IMR-90 (cell line): Measurements from ENCODE around the gene POLR1A. TPM values are rescaled to one million over a fixed set of nuclear protein-coding genes. Genes with fewer than 3 reads are reported as not detected.

Source experiments
- ATAC-seq: fragments of 200-7000 bp; cut with Tn5 transposase; 2 replicates; pipeline ENCODE4 v1.9.1; 2020; ENCODE audit warnings: low read depth, mild to moderate bottlenecking, moderate library complexity
- BruUV-seq: library from RNA; stranded (reverse); fragments of 400-500 nt; replicated peaks from 2 replicates; lab custom pipeline; 2021; lab: Mats Ljungman, UMichigan
- CTCF ChIA-PET: fragments of 300-600 bp; formaldehyde crosslinking; extraction: SDS; loops from one replicate; lab custom pipeline; 2021; ENCODE audit warnings: antibody characterized with exemption; lab: Yijun Ruan, JAX
- POLR2A ChIA-PET: fragments of 300-600 bp; sonication (Branson Sonifier 250); formaldehyde crosslinking; loops from one replicate; lab custom pipeline; 2022; ENCODE audit warnings: antibody characterized with exemption; ENCODE audit not compliant: unreplicated experiment; lab: Charles Lee
- DNase-seq: peaks from one replicate; pipeline ENCODE4 v3.0.0; 2013
- H2AFZ ChIP-seq: replicated peaks from 2 replicates; pipeline ENCODE3; 2013; ENCODE audit warnings: low read length, mild to moderate bottlenecking; ENCODE audit not compliant: poor library complexity
- H2AK5ac ChIP-seq: 2 replicates; pipeline ENCODE4 v1.6.1; 2013; ENCODE audit warnings: low read depth, low read length, inconsistent platforms
- H2AK9ac ChIP-seq: replicated peaks from 2 replicates; pipeline ENCODE3; 2013; ENCODE audit warnings: mild to moderate bottlenecking, low read depth, low read length, moderate library complexity; ENCODE audit not compliant: poor library complexity
- H2BK120ac ChIP-seq: 2 replicates; pipeline ENCODE4 v1.6.1; 2013; ENCODE audit warnings: low read depth, low read length, inconsistent platforms
- H2BK15ac ChIP-seq: 3 replicates; pipeline ENCODE4 v1.6.1; 2013; ENCODE audit warnings: low read depth, low read length, inconsistent platforms
- H2BK20ac ChIP-seq: 2 replicates; pipeline ENCODE4 v1.6.1; 2013; ENCODE audit warnings: low read depth, mild to moderate bottlenecking, inconsistent platforms, low read length, moderate library complexity
- H2BK5ac ChIP-seq: 2 replicates; pipeline ENCODE4 v1.6.1; 2013; ENCODE audit warnings: mild to moderate bottlenecking, low read depth, low read length, inconsistent platforms; ENCODE audit not compliant: poor library complexity, severe bottlenecking
- H3K14ac ChIP-seq: replicated peaks from 2 replicates; pipeline ENCODE4 v1.6.1; 2013; ENCODE audit warnings: low read depth, low read length, inconsistent platforms
- H3K18ac ChIP-seq: 2 replicates; pipeline ENCODE4 v1.6.1; 2013; ENCODE audit warnings: low read depth, low read length, control low read depth
- H3K23ac ChIP-seq: 2 replicates; pipeline ENCODE4 v1.6.1; 2013; ENCODE audit warnings: low read depth, low read length, inconsistent platforms
- H3K27ac ChIP-seq: 2 replicates; pipeline ENCODE4 v1.5.1; 2013; ENCODE audit warnings: mild to moderate bottlenecking, control low read depth, low read length; ENCODE audit not compliant: insufficient read depth
- H3K27me3 ChIP-seq: 2 replicates; pipeline ENCODE4 v1.6.1; 2013; ENCODE audit warnings: low read length; ENCODE audit not compliant: control insufficient read depth, insufficient read depth
- H3K36me3 ChIP-seq: 2 replicates; pipeline ENCODE4 v1.6.1; 2013; ENCODE audit warnings: low read length, mixed read lengths; ENCODE audit not compliant: control insufficient read depth, insufficient read depth
- H3K4ac ChIP-seq: 2 replicates; pipeline ENCODE4 v1.6.1; 2013; ENCODE audit warnings: low read depth, low read length, inconsistent platforms
- H3K4me1 ChIP-seq: 2 replicates; pipeline ENCODE4 v1.6.1; 2013; ENCODE audit warnings: low read length, mixed read lengths; ENCODE audit not compliant: control insufficient read depth, insufficient read depth
- H3K4me2 ChIP-seq: 2 replicates; pipeline ENCODE4 v1.6.1; 2013; ENCODE audit warnings: low read depth, mild to moderate bottlenecking, control low read depth, low read length, moderate library complexity
- H3K4me3 ChIP-seq: 2 replicates; pipeline ENCODE4 v1.5.1; 2013; ENCODE audit warnings: low read depth, mild to moderate bottlenecking, control low read depth, low read length, moderate library complexity; ENCODE audit not compliant: insufficient read depth
- H3K56ac ChIP-seq: 2 replicates; pipeline ENCODE4 v1.6.1; 2013; ENCODE audit warnings: low read length, inconsistent platforms; ENCODE audit not compliant: insufficient read depth; ENCODE audit errors: extremely low read depth
- H3K79me1 ChIP-seq, 2 experiments: 2 replicates each; pipeline ENCODE4 v1.6.1; 2013; ENCODE audit warnings: low read length in 2 of 2, inconsistent platforms in 1 of 2, low read depth in 1 of 2
- H3K9ac ChIP-seq: 2 replicates; pipeline ENCODE4 v1.6.1; 2013; ENCODE audit warnings: low read depth, low read length, control low read depth
- H3K9me1 ChIP-seq: 2 replicates; pipeline ENCODE4 v1.6.1; 2013; ENCODE audit warnings: low read length, inconsistent platforms; ENCODE audit not compliant: insufficient read depth
- H3K9me3 ChIP-seq: 2 replicates; pipeline ENCODE4 v1.6.1; 2013; ENCODE audit warnings: low read length; ENCODE audit not compliant: control insufficient read depth, insufficient read depth
- H4K20me1 ChIP-seq: 2 replicates; pipeline ENCODE4 v1.6.1; 2013; ENCODE audit warnings: low read length, inconsistent platforms; ENCODE audit not compliant: insufficient read depth
- H4K5ac ChIP-seq: 2 replicates; pipeline ENCODE4 v1.6.1; 2013; ENCODE audit warnings: mild to moderate bottlenecking, low read depth, low read length, control low read depth
- H4K8ac ChIP-seq, 2 experiments: 2 replicates each; pipeline ENCODE4 v1.6.1; 2013; ENCODE audit warnings: low read depth in 2 of 2, low read length in 2 of 2, control low read depth in 1 of 2, inconsistent platforms in 1 of 2
- H4K91ac ChIP-seq: 2 replicates; pipeline ENCODE4 v1.6.1; 2013; ENCODE audit warnings: low read depth, low read length, inconsistent platforms; ENCODE audit not compliant: insufficient read depth
- BHLHE40 ChIP-seq: fragments of 150-350 bp; IDR thresholded peaks from 2 replicates; pipeline ENCODE4 v1.6.1; 2016; ENCODE audit warnings: mild to moderate bottlenecking, low read depth, low read length
- CEBPB ChIP-seq: IDR thresholded peaks from 2 replicates; pipeline ENCODE4 v1.6.1; 2012; ENCODE audit warnings: low read depth, low read length, improper control_type of control experiment
- CHD1 ChIP-seq: IDR thresholded peaks from 2 replicates; pipeline ENCODE4 v1.6.1; 2012; ENCODE audit warnings: low read depth, low read length, improper control_type of control experiment
- FOS ChIP-seq: fragments of 150-350 bp; IDR thresholded peaks from 2 replicates; pipeline ENCODE4 v1.6.1; 2016; ENCODE audit warnings: low read depth, low read length
- MAFK ChIP-seq: IDR thresholded peaks from 2 replicates; pipeline ENCODE4 v1.6.1; 2012; ENCODE audit warnings: low read depth, low read length, improper control_type of control experiment
- MAZ ChIP-seq: IDR thresholded peaks from 2 replicates; pipeline ENCODE4 v1.6.1; 2012; ENCODE audit warnings: low read depth, mild to moderate bottlenecking, low read length, improper control_type of control experiment, moderate library complexity, borderline replicate concordance
- MXI1 ChIP-seq: IDR thresholded peaks from 2 replicates; pipeline ENCODE4 v1.6.1; 2012; ENCODE audit warnings: low read depth, mild to moderate bottlenecking, low read length, moderate library complexity, borderline replicate concordance
- NFE2L2 ChIP-seq: fragments of 150-350 bp; IDR thresholded peaks from 2 replicates; pipeline ENCODE4 v1.6.1; 2016; ENCODE audit warnings: low read depth, mild to moderate bottlenecking, low read length
- POLR2A ChIP-seq: IDR thresholded peaks from 2 replicates; pipeline ENCODE4 v1.6.1; 2012; ENCODE audit warnings: mild to moderate bottlenecking, low read depth, low read length
- RAD21 ChIP-seq: IDR thresholded peaks from 2 replicates; pipeline ENCODE4 v1.6.1; 2012; ENCODE audit warnings: low read length, improper control_type of control experiment
- RCOR1 ChIP-seq: IDR thresholded peaks from 2 replicates; pipeline ENCODE4 v1.6.1; 2012; ENCODE audit warnings: mild to moderate bottlenecking, low read length, improper control_type of control experiment; ENCODE audit not compliant: insufficient replicate concordance
- RFX5 ChIP-seq: IDR thresholded peaks from 2 replicates; pipeline ENCODE4 v1.8.0; 2012; ENCODE audit warnings: low read depth, mild to moderate bottlenecking, low read length, moderate library complexity
- SMC3 ChIP-seq: fragments of 150-350 bp; IDR thresholded peaks from 2 replicates; pipeline ENCODE4 v1.6.1; 2016; ENCODE audit warnings: low read depth, mild to moderate bottlenecking, antibody characterized with exemption, low read length, moderate library complexity
- WGBS, 2 experiments: methylation state at CpG; one replicate each; pipeline versions ENCODE4 v1.1.5 to v1.1.7; 2013; ENCODE audit warnings: missing lambda C conversion rate in 2 of 2; ENCODE audit not compliant: insufficient read length in 1 of 2; ENCODE audit errors: extremely low coverage in 2 of 2; 5-methylcytosine and 5-hydroxymethylcytosine counted together
- dilution Hi-C: fragments of 300-500 bp; cut with HindIII; formaldehyde crosslinking; loops from one replicate; pipeline ENCODE4 v1.14.3; 2018; ENCODE audit warnings: low sequenced_read_pairs; ENCODE audit not compliant: unreplicated experiment
- in situ Hi-C: fragments of 300-500 bp; cut with MboI; formaldehyde crosslinking; loops from 3 replicates; pipeline ENCODE4 v1.14.3; 2019; ENCODE audit warnings: low sequenced_read_pairs, inconsistent platforms, mixed read lengths
- intact Hi-C: fragments of 100-400 bp; cut with micrococcal nuclease; formaldehyde crosslinking; loops from 2 replicates; pipeline ENCODE4 v1.10.0; 2022
- polyA plus RNA-seq, 3 experiments: library from polyadenylated mRNA; depleted of rRNA; stranded (reverse); fragments of >200 nt; gene quantifications; 2 replicates each; pipeline ENCODE4 v1.2.3, GENCODE V29; 2012; ENCODE audit warnings: low replicate concordance in 1 of 3
- total RNA-seq: library from RNA; depleted of rRNA; stranded (reverse); fragments of >200 nt; gene quantifications from 2 replicates; pipeline ENCODE4 v1.2.3, GENCODE V29; 2012
- TF ChIP-seq, protein P1 (sequence below): fragments of 150-350 bp; IDR thresholded peaks from 2 replicates; pipeline ENCODE4 v1.6.1; 2016; ENCODE audit warnings: low read depth, mild to moderate bottlenecking, low read length, moderate library complexity, borderline replicate concordance
- TF ChIP-seq, protein P2 (sequence below): conservative IDR thresholded peaks from 2 replicates; pipeline ENCODE4 v1.5.1; 2012; ENCODE audit warnings: mild to moderate bottlenecking, low read depth, low read length, improper control_type of control experiment
- TF ChIP-seq, protein P3 (sequence below): fragments of 150-350 bp; IDR thresholded peaks from 2 replicates; pipeline ENCODE4 v1.6.1; 2017; ENCODE audit warnings: mild to moderate bottlenecking, antibody characterized with exemption, low read length, low read depth

POLR1A gene
- total and polyA plus RNA-seq, 2 of the 4 experiments (the other 2 are of a cell fraction): 7.6 to 27.4 TPM

DNA sequence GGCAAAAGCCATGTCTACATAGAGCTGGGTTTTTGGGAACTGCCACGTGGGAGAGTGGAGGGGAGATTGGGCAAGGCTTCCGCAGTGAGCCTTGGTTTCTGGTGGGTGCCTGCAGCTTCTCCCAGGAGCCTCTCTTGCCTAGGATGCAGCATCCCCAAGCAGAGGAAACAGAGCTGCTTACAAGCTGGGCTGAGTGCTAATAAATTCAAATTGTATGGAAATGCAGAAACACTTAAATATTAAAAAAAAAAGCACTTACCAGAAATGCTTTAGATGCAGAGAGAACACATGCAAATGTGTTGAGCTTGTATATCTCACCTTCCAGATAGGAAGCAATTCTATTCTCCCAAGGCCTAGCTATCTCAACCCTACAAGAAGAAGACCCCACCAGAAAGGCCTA, 120.9 kb downstream of the POLR1A start:
- H3K79me1 ChIP-seq: no peaks in the 10 kb centered on the region
- no peak for ATAC-seq
- H2BK120ac ChIP-seq: no peak overlapping the region
- TF ChIP-seq MXI1: no peak
- TF ChIP-seq, protein P1, sequence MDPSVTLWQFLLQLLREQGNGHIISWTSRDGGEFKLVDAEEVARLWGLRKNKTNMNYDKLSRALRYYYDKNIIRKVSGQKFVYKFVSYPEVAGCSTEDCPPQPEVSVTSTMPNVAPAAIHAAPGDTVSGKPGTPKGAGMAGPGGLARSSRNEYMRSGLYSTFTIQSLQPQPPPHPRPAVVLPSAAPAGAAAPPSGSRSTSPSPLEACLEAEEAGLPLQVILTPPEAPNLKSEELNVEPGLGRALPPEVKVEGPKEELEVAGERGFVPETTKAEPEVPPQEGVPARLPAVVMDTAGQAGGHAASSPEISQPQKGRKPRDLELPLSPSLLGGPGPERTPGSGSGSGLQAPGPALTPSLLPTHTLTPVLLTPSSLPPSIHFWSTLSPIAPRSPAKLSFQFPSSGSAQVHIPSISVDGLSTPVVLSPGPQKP: no peak
- no peak for TF ChIP-seq RFX5
- TF ChIP-seq MAZ: no peak
- no peak for TF ChIP-seq RAD21
- no peak for TF ChIP-seq FOS
- no peak for TF ChIP-seq NFE2L2
- no peak for TF ChIP-seq MAFK
- no peak for TF ChIP-seq POLR2A
- TF ChIP-seq CHD1: no peak
- TF ChIP-seq CEBPB: no peak
- TF ChIP-seq, protein P2, sequence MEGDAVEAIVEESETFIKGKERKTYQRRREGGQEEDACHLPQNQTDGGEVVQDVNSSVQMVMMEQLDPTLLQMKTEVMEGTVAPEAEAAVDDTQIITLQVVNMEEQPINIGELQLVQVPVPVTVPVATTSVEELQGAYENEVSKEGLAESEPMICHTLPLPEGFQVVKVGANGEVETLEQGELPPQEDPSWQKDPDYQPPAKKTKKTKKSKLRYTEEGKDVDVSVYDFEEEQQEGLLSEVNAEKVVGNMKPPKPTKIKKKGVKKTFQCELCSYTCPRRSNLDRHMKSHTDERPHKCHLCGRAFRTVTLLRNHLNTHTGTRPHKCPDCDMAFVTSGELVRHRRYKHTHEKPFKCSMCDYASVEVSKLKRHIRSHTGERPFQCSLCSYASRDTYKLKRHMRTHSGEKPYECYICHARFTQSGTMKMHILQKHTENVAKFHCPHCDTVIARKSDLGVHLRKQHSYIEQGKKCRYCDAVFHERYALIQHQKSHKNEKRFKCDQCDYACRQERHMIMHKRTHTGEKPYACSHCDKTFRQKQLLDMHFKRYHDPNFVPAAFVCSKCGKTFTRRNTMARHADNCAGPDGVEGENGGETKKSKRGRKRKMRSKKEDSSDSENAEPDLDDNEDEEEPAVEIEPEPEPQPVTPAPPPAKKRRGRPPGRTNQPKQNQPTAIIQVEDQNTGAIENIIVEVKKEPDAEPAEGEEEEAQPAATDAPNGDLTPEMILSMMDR: no peak
- TF ChIP-seq, protein P3, sequence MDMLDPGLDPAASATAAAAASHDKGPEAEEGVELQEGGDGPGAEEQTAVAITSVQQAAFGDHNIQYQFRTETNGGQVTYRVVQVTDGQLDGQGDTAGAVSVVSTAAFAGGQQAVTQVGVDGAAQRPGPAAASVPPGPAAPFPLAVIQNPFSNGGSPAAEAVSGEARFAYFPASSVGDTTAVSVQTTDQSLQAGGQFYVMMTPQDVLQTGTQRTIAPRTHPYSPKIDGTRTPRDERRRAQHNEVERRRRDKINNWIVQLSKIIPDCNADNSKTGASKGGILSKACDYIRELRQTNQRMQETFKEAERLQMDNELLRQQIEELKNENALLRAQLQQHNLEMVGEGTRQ: no peak
- no peak for TF ChIP-seq SMC3
- TF ChIP-seq BHLHE40: no peak
- no peak for TF ChIP-seq RCOR1
- H4K5ac ChIP-seq: no peak overlapping the region
- in situ Hi-C loops: no loop called here
- no peak overlapping the region for H3K23ac ChIP-seq
- no peaks in the 10 kb centered on the region for H3K36me3 ChIP-seq
- H4K8ac ChIP-seq: no peak overlapping the region
- dilution Hi-C loops: no loop called here
- peaks cover 11% of the 10 kb centered on the region for H3K27me3 ChIP-seq
- H2AFZ ChIP-seq: no peak overlapping the region
- BruUV-seq: no TSS peak
- WGBS, 2 experiments: no CpG with 5 or more reads among the region's 2 CpGs
- no peak overlapping the region for H3K9ac ChIP-seq
- H2BK20ac ChIP-seq: no peak overlapping the region
- no peak overlapping the region for H3K18ac ChIP-seq
- no peak for DNase-seq
- ChIA-PET POLR2A (no interaction called here), CTCF (interaction anchor here (1.1 kb wide), 1 partner anchor 94 kb away, joined by 7 read pairs; no protein-coding TSS in a partner anchor)
- H3K4me3 ChIP-seq: no peak overlapping the region
- H3K27ac ChIP-seq: no peak overlapping the region
- no peak overlapping the region for H3K4ac ChIP-seq
- no peak overlapping the region for H3K56ac ChIP-seq
- H2AK5ac ChIP-seq: no peak overlapping the region
- H4K20me1 ChIP-seq: no peaks in the 10 kb centered on the region
- no peak overlapping the region for H3K4me2 ChIP-seq
- H4K91ac ChIP-seq: no peak overlapping the region
- no peak overlapping the region for H2BK15ac ChIP-seq
- H3K14ac ChIP-seq: no peak overlapping the region
- H3K9me3 ChIP-seq: no peaks in the 10 kb centered on the region
- no peak overlapping the region for H2AK9ac ChIP-seq
- no peak overlapping the region for H2BK5ac ChIP-seq
- peaks cover 2% of the 10 kb centered on the region; the same call in 1 of the 2 replicates for H3K4me1 ChIP-seq
- H3K9me1 ChIP-seq: no peaks in the 10 kb centered on the region; the same call in 1 of the 2 replicates
- intact Hi-C loops: no loop called here
